HFFc6 (cell line): ENCODE results near the gene SNW1. TPM values are rescaled to one million over a fixed set of nuclear protein-coding genes. Genes with fewer than 3 reads are reported as not detected.

Experiments
- DNase-seq: peaks from one replicate; pipeline ENCODE4 v3.0.0-alpha.2; 2018
- H3K27ac Mint-ChIP-seq: 2 replicates; pipeline ENCODE4 v1.8.0; 2020; ENCODE audit warnings: mild to moderate bottlenecking, mixed read lengths
- H3K27me3 Mint-ChIP-seq: 2 replicates; pipeline ENCODE4 v1.8.0; 2021; ENCODE audit warnings: mild to moderate bottlenecking, moderate library complexity, mixed read lengths; ENCODE audit not compliant: insufficient read depth
- H3K36me3 Mint-ChIP-seq: 2 replicates; pipeline ENCODE4 v1.8.0; 2021; ENCODE audit warnings: low read depth, mixed read lengths
- H3K4me1 Mint-ChIP-seq: 2 replicates; pipeline ENCODE4 v1.8.0; 2020; ENCODE audit warnings: low read depth, mixed read lengths
- H3K4me3 Mint-ChIP-seq: 2 replicates; pipeline ENCODE4 v1.8.0; 2020; ENCODE audit warnings: mild to moderate bottlenecking, moderate library complexity, mixed read lengths
- H3K9me3 Mint-ChIP-seq: 2 replicates; pipeline ENCODE4 v1.8.0; 2020; ENCODE audit warnings: mild to moderate bottlenecking, mixed read lengths
- total RNA-seq, 6 experiments: library from RNA; stranded (reverse); fragmentation: NEBNext Ultra II Directional; extraction: Animal tissue kit (Norgen Biotek cat#: 25700); gene quantifications; 2 replicates in 1 of 6; 3 replicates in 5 of 6; pipeline ENCODE4 v1.2.3, GENCODE V29; 2021
- TF ChIP-seq, protein P1 (sequence below): fragments of 200-600 bp; sonication (generic); IDR thresholded peaks from 2 replicates; pipeline ENCODE4 v1.5.0; 2021; ENCODE audit warnings: antibody characterized with exemption, mild to moderate bottlenecking

SNW1 gene
- total RNA-seq, 6 experiments from 2014 or later: 63.5 to 86.4 (median 75.9) TPM

DNA sequence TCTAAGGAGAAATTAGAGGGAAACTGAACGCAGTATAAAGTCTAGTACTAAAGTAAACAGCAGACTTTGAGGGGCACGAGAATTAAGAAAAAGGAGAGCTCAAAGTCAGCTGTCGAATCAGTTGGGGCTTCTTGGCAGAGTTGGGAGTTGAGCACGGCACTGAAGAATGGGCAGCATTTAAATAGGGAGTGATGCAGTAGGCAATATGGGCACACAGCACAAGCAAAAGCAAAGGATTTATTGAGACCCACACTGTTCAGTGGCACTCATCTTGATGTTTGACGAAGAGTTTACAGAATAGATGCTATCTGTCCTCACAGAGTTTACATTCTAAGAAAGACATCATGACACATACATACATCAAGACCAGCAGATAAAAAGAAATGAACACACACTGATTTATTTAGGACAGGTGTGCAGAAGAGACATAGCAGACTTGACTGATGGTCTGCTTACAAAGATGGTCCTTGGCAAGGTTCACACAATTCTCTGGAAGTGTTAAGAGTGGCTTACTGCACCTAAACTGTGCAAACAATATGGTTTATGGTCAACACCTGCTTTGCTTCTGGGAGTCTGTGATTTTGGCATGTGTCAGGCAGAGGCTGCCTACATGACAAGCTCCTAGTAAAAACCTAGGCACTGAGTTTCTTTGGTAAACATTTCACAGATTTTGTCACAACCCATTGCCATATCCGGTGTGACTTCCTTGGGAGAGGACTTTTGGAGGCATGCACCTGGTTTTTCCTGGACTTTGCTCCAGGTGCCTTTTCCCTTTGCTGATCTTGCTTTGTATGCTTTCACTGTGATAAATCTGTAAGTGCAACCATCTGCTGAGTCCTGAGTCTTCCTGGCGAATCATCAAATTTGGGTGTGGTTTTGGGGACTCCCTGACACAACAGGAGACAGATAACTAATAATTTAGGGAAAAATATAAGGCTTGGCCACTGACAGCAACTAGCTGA, 79.5 kb downstream of the SNW1 start:
- peaks cover 18% of the 10 kb centered on the region for H3K4me1 Mint-ChIP-seq
- peak overlapping the region; percentile 56 for H3K27ac Mint-ChIP-seq
- H3K4me3 Mint-ChIP-seq: no peak overlapping the region
- H3K9me3 Mint-ChIP-seq: no peaks in the 10 kb centered on the region
- TF ChIP-seq, protein P1, sequence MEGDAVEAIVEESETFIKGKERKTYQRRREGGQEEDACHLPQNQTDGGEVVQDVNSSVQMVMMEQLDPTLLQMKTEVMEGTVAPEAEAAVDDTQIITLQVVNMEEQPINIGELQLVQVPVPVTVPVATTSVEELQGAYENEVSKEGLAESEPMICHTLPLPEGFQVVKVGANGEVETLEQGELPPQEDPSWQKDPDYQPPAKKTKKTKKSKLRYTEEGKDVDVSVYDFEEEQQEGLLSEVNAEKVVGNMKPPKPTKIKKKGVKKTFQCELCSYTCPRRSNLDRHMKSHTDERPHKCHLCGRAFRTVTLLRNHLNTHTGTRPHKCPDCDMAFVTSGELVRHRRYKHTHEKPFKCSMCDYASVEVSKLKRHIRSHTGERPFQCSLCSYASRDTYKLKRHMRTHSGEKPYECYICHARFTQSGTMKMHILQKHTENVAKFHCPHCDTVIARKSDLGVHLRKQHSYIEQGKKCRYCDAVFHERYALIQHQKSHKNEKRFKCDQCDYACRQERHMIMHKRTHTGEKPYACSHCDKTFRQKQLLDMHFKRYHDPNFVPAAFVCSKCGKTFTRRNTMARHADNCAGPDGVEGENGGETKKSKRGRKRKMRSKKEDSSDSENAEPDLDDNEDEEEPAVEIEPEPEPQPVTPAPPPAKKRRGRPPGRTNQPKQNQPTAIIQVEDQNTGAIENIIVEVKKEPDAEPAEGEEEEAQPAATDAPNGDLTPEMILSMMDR: no peak
- peaks cover 13% of the 10 kb centered on the region; the same call in 1 of the 2 replicates for H3K36me3 Mint-ChIP-seq
- peak; percentile 41 for DNase-seq
- no peaks in the 10 kb centered on the region for H3K27me3 Mint-ChIP-seq

DNA sequence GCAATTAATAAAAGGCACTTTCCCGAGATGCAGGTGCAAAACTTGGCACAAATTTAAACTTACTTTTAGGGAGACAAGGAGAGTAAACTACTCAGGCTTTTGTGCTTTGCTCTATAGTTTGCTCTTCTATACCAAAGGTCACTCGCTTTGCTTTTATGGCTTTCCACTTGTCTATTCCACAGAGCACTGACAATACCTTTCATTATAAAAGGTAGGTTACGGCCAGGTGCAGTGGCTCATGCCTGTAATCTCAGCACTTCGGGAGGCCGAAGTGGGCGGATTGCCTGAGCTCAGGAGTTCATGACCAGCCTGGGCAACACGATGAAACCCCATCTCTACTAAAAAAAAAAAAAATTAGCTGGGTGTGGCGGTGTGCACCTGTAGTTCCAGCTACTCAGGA, 86.0 kb downstream of the SNW1 start:
- Mint-ChIP-seq H3K36me3 (peaks cover 10% of the 10 kb centered on the region; the same call in 1 of the 2 replicates), H3K4me1 (no peaks in the 10 kb centered on the region), H3K4me3 (no peak overlapping the region), H3K9me3 (no peaks in the 10 kb centered on the region), H3K27me3 (no peaks in the 10 kb centered on the region), H3K27ac (no peak overlapping the region)
- no peak for DNase-seq
- TF ChIP-seq, protein P1: no peak

DNA sequence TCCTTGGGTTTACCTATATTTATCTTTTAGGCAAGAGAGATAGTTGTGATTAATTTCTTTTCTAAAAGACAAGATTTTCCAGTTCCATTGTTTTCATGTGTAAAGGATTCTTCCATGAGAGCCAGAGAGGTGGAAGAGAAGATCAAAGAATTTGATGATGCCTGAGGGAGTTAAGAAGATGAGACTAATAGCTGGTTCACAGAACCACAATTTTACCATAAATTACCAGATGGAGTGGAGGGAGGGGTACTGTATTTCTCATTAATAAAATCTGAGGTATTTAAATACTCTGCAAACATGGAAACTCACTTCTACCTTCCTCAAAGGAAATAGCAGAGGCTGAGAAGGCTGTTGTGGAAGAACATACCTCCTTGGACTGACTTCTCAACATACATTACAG, 87.8 kb downstream of the SNW1 start:
- H3K4me1 Mint-ChIP-seq: no peaks in the 10 kb centered on the region
- no peak for DNase-seq
- TF ChIP-seq, protein P1: no peak
- no peaks in the 10 kb centered on the region for H3K9me3 Mint-ChIP-seq
- no peaks in the 10 kb centered on the region for H3K27me3 Mint-ChIP-seq
- H3K4me3 Mint-ChIP-seq: no peak overlapping the region
- peaks cover 5% of the 10 kb centered on the region; the same call in 1 of the 2 replicates for H3K36me3 Mint-ChIP-seq
- no peak overlapping the region for H3K27ac Mint-ChIP-seq

Other genes starting within 250 kb of the SNW1 start
- gene SPTLC2, start 144.5 kb downstream of the SNW1 start, total RNA-seq: 10 to 100 TPM; 51.2 to 59.2 (median 52.3) TPM
- 10 to 100 TPM; 10.1 to 13.9 (median 10.7) TPM for gene ALKBH1, start 53.1 kb downstream of the SNW1 start, total RNA-seq
- gene SLIRP, start 53.1 kb downstream of the SNW1 start, total RNA-seq: 100 to 1,000 TPM; 152 to 209 (median 182) TPM
- gene ADCK1, start 39.0 kb upstream of the SNW1 start, total RNA-seq: 1 to 10 TPM; 4.4 to 6.3 (median 5.7) TPM